ENCODE results near the gene ANKHD1.

DNA sequence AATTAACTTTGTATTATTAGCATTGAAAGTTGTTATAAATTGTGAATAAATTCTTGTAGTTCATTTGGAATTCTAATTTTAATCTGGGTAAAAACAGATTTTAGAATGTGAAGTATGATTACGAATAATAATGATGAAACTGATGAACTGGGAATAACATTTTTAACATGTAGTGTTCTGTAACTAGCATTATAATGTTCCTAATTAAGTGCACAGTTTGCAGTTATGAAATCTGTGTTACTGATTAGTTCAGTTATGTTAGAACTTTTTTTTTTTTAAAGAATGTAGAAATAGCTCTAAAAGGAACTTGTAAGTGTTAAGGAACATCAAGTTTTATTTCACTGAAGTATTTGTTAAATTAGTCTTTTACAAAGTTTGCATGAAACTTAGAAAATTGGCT is 97.0 kb downstream of the ANKHD1 start:
- TF ChIP-seq CTCF (IDR thresholded peaks at IDR 0.05; ENCODE audit: low read depth, low read length) (no peak), EZH2phosphoT487 (IDR thresholded peaks at IDR 0.05; ENCODE audit: low read depth) (no peak)
